CD4-positive, CD25-positive, alpha-beta regulatory T cell (primary cell): ENCODE data around the gene PRDM16. TPM values are rescaled to one million over a fixed set of nuclear protein-coding genes. Genes with fewer than 3 reads are reported as not detected.

Source experiments
- ATAC-seq, 2 donors: fragments of 150-1000 bp; cut with Tn5 transposase; one replicate each; pipeline ENCODE4 v1.10.0; 2021; ENCODE audit warnings: low read depth in 2 of 2, moderate number of reproducible peaks in 2 of 2, moderate library complexity in 1 of 2
- DNase-seq, 3 donors: peaks; one replicate each; pipeline versions ENCODE4 v3.0.0 to v3.0.0-alpha.2; 2012 to 2022; ENCODE audit warnings: mixed read lengths in 1 of 3
- H3K27ac ChIP-seq: one replicate; pipeline ENCODE4 v1.7.0; 2013; ENCODE audit warnings: mild to moderate bottlenecking, low read length; ENCODE audit not compliant: insufficient read depth, poor library complexity, severe bottlenecking
- H3K27me3 ChIP-seq: one replicate; pipeline ENCODE4 v1.7.0; 2013; ENCODE audit warnings: low read length; ENCODE audit not compliant: control insufficient read depth, insufficient read depth
- H3K36me3 ChIP-seq: one replicate; pipeline ENCODE4 v1.7.0; 2013; ENCODE audit warnings: mild to moderate bottlenecking, low read length, moderate library complexity; ENCODE audit not compliant: control insufficient read depth, insufficient read depth
- H3K4me1 ChIP-seq: 2 replicates; pipeline ENCODE4 v1.7.0; 2013; ENCODE audit warnings: mild to moderate bottlenecking, low read length; ENCODE audit not compliant: insufficient read depth, control insufficient read depth, poor library complexity, severe bottlenecking
- H3K4me3 ChIP-seq: one replicate; pipeline ENCODE4 v1.7.0; 2013; ENCODE audit warnings: low read depth, mild to moderate bottlenecking, low read length, moderate library complexity
- H3K9me3 ChIP-seq, 2 experiments: 1 replicate in 1 of 2; 2 replicates in 1 of 2; pipeline ENCODE4 v1.7.0; 2013; ENCODE audit warnings: low read length in 2 of 2, mild to moderate bottlenecking in 1 of 2, moderate library complexity in 1 of 2; ENCODE audit not compliant: control insufficient read depth in 2 of 2
- H3K27ac Mint-ChIP-seq, 3 donors: one replicate each; pipeline ENCODE4 v1.8.0; 2020 to 2022; ENCODE audit warnings: mild to moderate bottlenecking in 3 of 3, mixed read lengths in 3 of 3, moderate library complexity in 2 of 3
- H3K27me3 Mint-ChIP-seq: one replicate; pipeline ENCODE4 v1.8.0; 2022; ENCODE audit warnings: mild to moderate bottlenecking, mixed read lengths
- H3K36me3 Mint-ChIP-seq: one replicate; pipeline ENCODE4 v1.8.0; 2020; ENCODE audit warnings: mixed read lengths
- H3K4me1 Mint-ChIP-seq, 4 donors: one replicate each; pipeline ENCODE4 v1.8.0; 2020 to 2022; ENCODE audit warnings: mixed read lengths in 4 of 4, mild to moderate bottlenecking in 1 of 4
- H3K4me3 Mint-ChIP-seq, 4 donors: one replicate each; pipeline ENCODE4 v1.8.0; 2020 to 2022; ENCODE audit warnings: mild to moderate bottlenecking in 4 of 4, mixed read lengths in 4 of 4, moderate library complexity in 3 of 4
- H3K9me3 Mint-ChIP-seq, 7 donors: one replicate each; pipeline ENCODE4 v1.8.0; 2020 to 2022; ENCODE audit warnings: mixed read lengths in 7 of 7, mild to moderate bottlenecking in 3 of 7, moderate library complexity in 2 of 7
- polyA plus RNA-seq, 4 donors: library from polyadenylated mRNA; unstranded; fragments of 300-500 nt; fragmentation: Illumina TruSeq; gene quantifications; one replicate each; pipeline ENCODE4 v1.2.3, GENCODE V29; 2021
- total RNA-seq: library from RNA; stranded (reverse); gene quantifications from one replicate; pipeline ENCODE4 v1.2.3, GENCODE V29; 2022

PRDM16 gene
- total and polyA plus RNA-seq, 5 donors from 2014 or later = 0.27 TPM; not detected in 4

DNA sequence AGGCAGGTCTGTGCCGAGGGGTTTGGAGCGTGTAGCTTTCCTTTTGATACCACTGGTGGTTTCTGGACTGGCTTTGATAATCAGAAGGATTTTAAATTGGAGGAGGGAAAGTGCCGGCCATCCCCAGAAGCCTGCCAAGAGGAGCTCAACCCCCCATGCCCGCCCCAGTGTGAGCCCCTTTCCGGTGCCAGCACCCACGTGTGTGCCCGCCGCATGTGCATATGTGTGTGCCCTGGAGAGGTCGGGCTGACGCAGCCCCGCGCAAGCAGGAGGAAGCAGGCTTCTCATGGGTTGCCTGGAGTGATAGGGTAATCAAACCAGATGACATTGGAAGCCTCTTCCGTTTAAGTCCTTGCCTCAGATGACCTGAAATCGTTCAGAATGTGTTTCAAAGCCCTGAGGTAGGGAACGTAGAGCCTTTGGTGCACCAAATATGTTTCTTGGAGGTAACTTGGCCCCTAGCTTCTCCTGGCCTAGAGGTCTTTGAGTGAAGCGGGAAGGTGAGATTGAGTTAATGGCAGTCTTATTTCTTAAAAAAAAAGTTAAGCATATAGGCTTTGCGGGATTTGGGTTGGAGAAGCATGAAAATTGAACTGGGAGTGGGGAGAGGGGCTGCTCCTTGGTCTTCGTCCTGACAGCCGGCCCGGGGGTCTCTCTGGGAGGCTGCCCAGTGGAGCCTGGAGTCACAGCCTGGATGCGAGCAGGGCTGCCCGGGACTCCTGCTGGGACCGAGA is 351.4 kb downstream of the PRDM16 start:
- H3K27me3 ChIP-seq = no peaks in the 10 kb centered on the region
- no peak for ATAC-seq
- H3K4me1 ChIP-seq = no peaks in the 10 kb centered on the region
- H3K4me3 ChIP-seq = no peak overlapping the region
- Mint-ChIP-seq H3K36me3 (no peaks in the 10 kb centered on the region), H3K9me3 (peaks cover 0 to 1% (median 0%) of the 10 kb centered on the region in 7 donors), H3K27me3 (peaks cover 6% of the 10 kb centered on the region), H3K27ac (no peak overlapping the region), H3K4me1 (no peaks in the 10 kb centered on the region), H3K4me3 (no peak overlapping the region)
- no peak overlapping the region for H3K27ac ChIP-seq
- peaks cover 0 to 13% of the 10 kb centered on the region in 2 experiments for H3K9me3 ChIP-seq
- DNase-seq = no peak
- H3K36me3 ChIP-seq = no peaks in the 10 kb centered on the region

DNA sequence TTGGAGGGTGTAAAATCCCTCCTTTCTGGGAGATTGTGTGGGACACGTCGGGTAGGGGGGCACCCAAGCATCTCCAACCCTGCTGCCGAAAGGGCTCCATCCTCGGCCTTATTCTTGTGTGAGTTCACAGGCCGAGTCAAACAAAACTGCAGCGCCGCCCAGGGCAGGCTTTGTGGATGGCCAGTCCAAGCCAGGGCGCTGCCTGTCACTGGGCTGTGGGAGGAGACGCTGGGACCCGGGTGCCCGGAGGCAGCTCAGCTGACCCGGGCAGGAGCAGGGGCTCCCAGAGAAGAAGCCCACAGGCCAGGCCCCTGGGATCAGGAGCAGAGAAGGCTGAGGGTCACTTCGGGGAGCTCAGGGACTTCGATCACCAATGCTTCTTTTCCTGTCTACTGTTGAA is 353.6 kb downstream of the PRDM16 start:
- Histone ChIP-seq H3K4me3 (no peak overlapping the region), H3K36me3 (no peaks in the 10 kb centered on the region), H3K27me3 (no peaks in the 10 kb centered on the region), H3K9me3 (no peaks in the 10 kb centered on the region), H3K27ac (no peak overlapping the region), H3K4me1 (no peaks in the 10 kb centered on the region)
- no peak overlapping the region for H3K4me3 Mint-ChIP-seq
- no peaks in the 10 kb centered on the region for H3K9me3 Mint-ChIP-seq
- H3K4me1 Mint-ChIP-seq = no peaks in the 10 kb centered on the region
- H3K36me3 Mint-ChIP-seq = no peaks in the 10 kb centered on the region
- DNase-seq (no peak), ATAC-seq (no peak)
- peaks cover 6% of the 10 kb centered on the region for H3K27me3 Mint-ChIP-seq
- no peak overlapping the region for H3K27ac Mint-ChIP-seq

DNA sequence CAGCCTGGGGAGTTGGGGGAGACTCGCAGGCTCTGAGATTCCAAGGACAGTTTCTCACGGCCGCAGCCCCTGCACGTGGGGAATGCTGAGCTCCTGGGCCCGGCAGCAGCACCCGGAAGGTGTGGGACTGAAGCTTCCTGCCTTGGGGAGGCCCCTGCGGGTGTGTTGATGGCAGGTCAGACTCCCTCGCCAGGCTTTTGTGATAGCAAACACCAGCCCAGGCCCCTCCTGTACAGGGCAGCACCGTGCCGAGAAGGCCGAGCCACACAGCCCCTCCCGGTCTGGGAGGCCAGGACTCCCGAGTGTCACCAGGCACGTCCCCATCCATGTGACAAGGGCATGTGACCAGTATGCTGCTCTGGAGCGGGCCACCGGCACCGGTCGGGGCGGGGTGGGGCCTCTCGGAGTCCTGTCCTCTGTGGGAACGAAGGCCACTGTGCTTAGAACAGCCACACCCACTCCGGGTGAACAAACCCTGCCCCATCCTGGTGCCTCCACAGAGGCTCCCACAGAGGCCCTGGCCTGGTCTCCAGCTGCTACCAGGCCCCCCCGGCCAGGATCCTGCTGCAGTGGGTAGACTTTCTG is 354.3 kb downstream of the PRDM16 start:
- DNase-seq (no peak), ATAC-seq (no peak)
- no peaks in the 10 kb centered on the region for H3K27me3 ChIP-seq
- no peaks in the 10 kb centered on the region for H3K36me3 ChIP-seq
- H3K9me3 ChIP-seq = no peaks in the 10 kb centered on the region
- H3K4me1 ChIP-seq = no peaks in the 10 kb centered on the region
- H3K27me3 Mint-ChIP-seq = peaks cover 6% of the 10 kb centered on the region
- H3K4me3 Mint-ChIP-seq = no peak overlapping the region
- no peak overlapping the region for H3K27ac ChIP-seq
- no peak overlapping the region for H3K27ac Mint-ChIP-seq
- H3K9me3 Mint-ChIP-seq = no peaks in the 10 kb centered on the region
- no peak overlapping the region for H3K4me3 ChIP-seq
- no peaks in the 10 kb centered on the region for H3K36me3 Mint-ChIP-seq
- H3K4me1 Mint-ChIP-seq = no peaks in the 10 kb centered on the region

DNA sequence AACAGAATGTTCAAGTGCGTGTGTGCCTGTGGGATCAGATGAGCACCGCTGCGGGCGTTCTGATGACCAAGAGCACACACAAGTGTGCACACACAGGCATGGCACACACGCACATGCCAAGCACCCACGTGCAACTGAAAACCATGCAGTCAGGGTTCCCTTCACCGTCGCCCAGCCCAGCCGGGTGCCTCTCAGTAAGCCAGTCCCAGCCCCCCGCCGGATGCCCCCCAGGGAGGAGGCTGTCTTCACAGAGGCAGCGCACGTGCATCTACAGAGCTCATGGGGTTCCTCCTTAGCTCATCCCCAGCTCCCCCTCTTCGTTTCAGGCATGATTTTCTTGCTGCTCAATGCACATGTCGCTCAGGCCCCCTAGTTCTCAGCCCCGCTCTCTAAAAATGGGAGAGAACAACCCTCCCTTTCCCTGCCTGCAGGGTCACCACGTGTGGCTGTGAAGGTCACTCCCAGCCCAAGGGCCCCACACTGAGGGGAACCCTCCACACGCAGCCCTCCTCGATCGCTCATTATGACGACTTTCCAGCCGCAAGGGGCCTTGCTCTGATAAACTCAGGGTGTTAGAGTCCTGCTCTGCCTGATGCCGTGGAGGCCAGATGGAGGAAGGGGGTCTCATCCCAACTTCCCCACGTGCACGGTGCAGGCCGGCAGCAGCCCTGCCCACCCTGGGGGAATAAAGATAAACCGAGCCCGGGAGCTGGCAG is 355.1 kb downstream of the PRDM16 start:
- DNase-seq (no peak), ATAC-seq (no peak)
- Histone ChIP-seq H3K36me3 (no peaks in the 10 kb centered on the region), H3K27ac (no peak overlapping the region), H3K4me1 (no peaks in the 10 kb centered on the region), H3K4me3 (no peak overlapping the region), H3K27me3 (no peaks in the 10 kb centered on the region), H3K9me3 (no peaks in the 10 kb centered on the region)
- no peaks in the 10 kb centered on the region for H3K4me1 Mint-ChIP-seq
- no peak overlapping the region for H3K4me3 Mint-ChIP-seq
- no peak overlapping the region for H3K27ac Mint-ChIP-seq
- H3K27me3 Mint-ChIP-seq = peaks cover 6% of the 10 kb centered on the region
- H3K9me3 Mint-ChIP-seq = no peaks in the 10 kb centered on the region
- no peaks in the 10 kb centered on the region for H3K36me3 Mint-ChIP-seq

DNA sequence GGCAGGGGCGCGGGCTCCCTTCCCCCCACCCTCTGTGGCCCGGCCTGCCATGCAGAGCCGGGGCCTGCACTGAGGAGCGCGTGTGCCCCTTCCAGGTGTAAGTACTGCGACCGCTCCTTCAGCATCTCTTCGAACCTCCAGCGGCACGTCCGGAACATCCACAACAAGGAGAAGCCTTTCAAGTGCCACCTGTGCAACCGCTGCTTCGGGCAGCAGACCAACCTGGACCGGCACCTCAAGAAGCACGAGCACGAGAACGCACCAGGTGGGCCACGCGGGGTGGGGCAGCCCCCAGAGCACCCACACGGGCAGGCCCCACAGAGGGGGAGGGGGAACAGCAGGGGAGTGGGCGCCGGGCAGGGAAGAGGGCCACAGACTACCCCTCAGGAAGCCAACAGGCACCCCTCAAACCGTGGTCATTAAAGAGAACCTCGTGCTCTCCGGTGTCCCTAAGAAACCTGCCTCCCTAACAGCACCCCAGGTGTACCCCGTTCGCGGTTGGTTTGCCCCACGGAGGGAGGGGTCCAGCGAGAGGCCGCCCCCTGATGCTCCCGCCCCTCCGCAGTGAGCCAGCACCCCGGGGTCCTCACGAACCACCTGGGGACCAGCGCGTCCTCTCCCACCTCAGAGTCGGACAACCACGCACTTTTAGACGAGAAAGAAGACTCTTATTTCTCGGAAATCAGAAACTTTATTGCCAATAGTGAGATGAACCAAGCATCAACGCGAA is 356.6 kb downstream of the PRDM16 start:
- H3K27me3 Mint-ChIP-seq = no peaks in the 10 kb centered on the region
- H3K9me3 Mint-ChIP-seq = no peaks in the 10 kb centered on the region
- no peak overlapping the region for H3K4me3 Mint-ChIP-seq
- H3K9me3 ChIP-seq = no peaks in the 10 kb centered on the region
- H3K4me3 ChIP-seq = no peak overlapping the region
- no peaks in the 10 kb centered on the region for H3K36me3 ChIP-seq
- DNase-seq = no peak
- ATAC-seq = no peak
- no peaks in the 10 kb centered on the region for H3K4me1 ChIP-seq
- H3K27ac Mint-ChIP-seq = peak overlapping the region in 1 of 3 donors; percentile 14
- no peaks in the 10 kb centered on the region for H3K36me3 Mint-ChIP-seq
- H3K27me3 ChIP-seq = no peaks in the 10 kb centered on the region
- H3K27ac ChIP-seq = no peak overlapping the region
- no peaks in the 10 kb centered on the region for H3K4me1 Mint-ChIP-seq

DNA sequence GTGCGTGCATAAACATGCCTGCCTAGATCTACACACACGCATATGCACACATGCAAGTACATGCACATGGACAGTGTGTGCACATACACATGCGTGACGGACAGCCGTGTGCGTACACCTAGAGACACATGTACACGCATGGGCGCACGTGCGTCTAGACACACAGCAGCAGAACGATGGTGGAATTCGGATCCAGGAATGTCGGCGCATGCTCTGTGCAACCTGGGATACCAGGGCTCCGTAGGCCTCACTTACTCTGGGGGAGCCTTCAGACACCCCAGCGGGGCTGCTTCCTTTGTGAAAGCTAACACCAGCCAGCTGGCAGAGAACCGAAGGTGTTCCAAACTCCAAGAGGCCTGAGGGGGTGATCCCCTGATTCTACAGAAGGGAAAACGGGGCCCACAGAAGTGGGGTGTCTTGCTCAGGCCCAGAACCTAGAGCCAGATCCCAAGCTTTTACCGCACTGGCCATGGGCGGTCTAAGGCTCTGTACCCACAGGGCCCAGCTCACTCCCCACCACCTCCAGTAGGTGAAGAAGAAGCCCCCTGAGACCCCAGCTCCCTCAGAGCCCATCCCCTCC is 358.0 kb downstream of the PRDM16 start:
- no peaks in the 10 kb centered on the region for H3K27me3 ChIP-seq

More for the DNA sequence above, 358.0 kb downstream of the PRDM16 start:
- Histone ChIP-seq H3K27ac (no peak overlapping the region), H3K4me3 (no peak overlapping the region), H3K9me3 (no peaks in the 10 kb centered on the region), H3K36me3 (no peaks in the 10 kb centered on the region), H3K4me1 (no peaks in the 10 kb centered on the region)
- Mint-ChIP-seq H3K4me1 (no peaks in the 10 kb centered on the region), H3K27me3 (no peaks in the 10 kb centered on the region), H3K9me3 (no peaks in the 10 kb centered on the region), H3K36me3 (no peaks in the 10 kb centered on the region), H3K4me3 (no peak overlapping the region), H3K27ac (no peak overlapping the region)
- ATAC-seq (no peak), DNase-seq (no peak)
